Activated CD4-positive, alpha-beta T cell treated with anti-CD3 and anti-CD28 coated beads, Interleukin-2, amount 50 U/mL, for 4 hours (primary cell): ENCODE data around the gene LAX1.

ENCODE experiments used
- DNase-seq, 2 experiments: peaks; one replicate each; pipeline ENCODE4 v3.0.0-alpha.2; 2020

LAX1 gene

DNA sequence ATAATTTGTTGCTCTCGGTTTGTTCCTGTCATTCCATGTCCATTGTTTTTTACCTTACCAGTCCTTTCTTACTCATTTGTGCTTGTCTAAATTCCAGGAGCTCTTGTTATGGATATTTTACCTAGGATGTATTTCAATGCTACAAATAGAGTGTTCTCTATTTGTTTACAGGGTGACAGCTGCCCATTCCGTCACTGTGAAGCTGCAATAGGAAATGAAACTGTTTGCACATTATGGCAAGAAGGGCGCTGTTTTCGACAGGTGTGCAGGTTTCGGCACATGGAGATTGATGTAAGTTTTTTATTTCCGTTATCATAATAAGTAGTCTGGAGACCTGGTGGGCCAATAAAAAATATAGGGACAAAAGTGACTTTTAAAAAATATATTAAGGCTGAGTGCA, 53.4 kb downstream of the LAX1 start:
- no peak for DNase-seq

GRCh38 chr1:203823306-203823705, 58.3 kb downstream of the LAX1 start:
- DNase-seq: no peak
